ENCODE data around the gene FHDC1.

GRCh38 chr4:152960082-152960481 lies 24.0 kb downstream of the FHDC1 start:
- no peak for TF ChIP-seq EP300 (IDR thresholded peaks at IDR 0.05)
- no peak for TF ChIP-seq CTCF (IDR thresholded peaks at IDR 0.05)
- no peak for TF ChIP-seq POLR2A (IDR thresholded peaks at IDR 0.05)
